Fibroblast of lung (primary cell): ENCODE results near the gene TTLL3. TPM values are rescaled to one million over a fixed set of nuclear protein-coding genes. Genes with fewer than 3 reads are reported as not detected.

ENCODE experiments used
- DNase-seq, 2 donors: peaks; one replicate each; pipeline versions ENCODE4 v3.0.0 to v3.0.0-alpha.2; 2010; ENCODE audit warnings: low read depth in 2 of 2
- H2AFZ ChIP-seq: 2 replicates; pipeline ENCODE4 v1.5.1; 2012; ENCODE audit warnings: low read length, control low read depth, inconsistent platforms
- H3K27ac ChIP-seq: 2 replicates; pipeline ENCODE4 v1.5.1; 2011; ENCODE audit warnings: low read length, control low read depth; ENCODE audit not compliant: insufficient read depth
- H3K27me3 ChIP-seq: 2 replicates; pipeline ENCODE4 v1.5.1; 2011; ENCODE audit warnings: mild to moderate bottlenecking, low read length; ENCODE audit not compliant: control insufficient read depth, insufficient read depth
- H3K36me3 ChIP-seq: 2 replicates; pipeline ENCODE4 v1.5.1; 2011; ENCODE audit warnings: low read length; ENCODE audit not compliant: control insufficient read depth, insufficient read depth
- H3K4me1 ChIP-seq: 2 replicates; pipeline ENCODE4 v1.5.1; 2011; ENCODE audit warnings: low read length; ENCODE audit not compliant: control insufficient read depth, insufficient read depth; ENCODE audit errors: extremely low read depth
- H3K4me2 ChIP-seq: 2 replicates; pipeline ENCODE4 v1.5.1; 2011; ENCODE audit warnings: low read length, control low read depth; ENCODE audit not compliant: insufficient read depth; ENCODE audit errors: extremely low read depth
- H3K4me3 ChIP-seq, 4 experiments: fragments of 200-600 bp in 1 of 4; sonication (generic) in 1 of 4; replicated peaks in 1 of 4; 2 replicates each; pipeline ENCODE4 v1.5.1; 2011 to 2016; ENCODE audit warnings: low read length in 4 of 4, low read depth in 3 of 4, mild to moderate bottlenecking in 3 of 4, control low read depth in 2 of 4, inconsistent platforms in 1 of 4, mixed read lengths in 1 of 4; ENCODE audit not compliant: insufficient read depth in 1 of 4; ENCODE audit errors: control extremely low read depth in 1 of 4
- H3K79me2 ChIP-seq: 2 replicates; pipeline ENCODE4 v1.5.1; 2012; ENCODE audit warnings: mild to moderate bottlenecking, low read length, inconsistent platforms; ENCODE audit not compliant: control insufficient read depth, insufficient read depth
- H3K9ac ChIP-seq: 2 replicates; pipeline ENCODE4 v1.5.1; 2011; ENCODE audit warnings: mild to moderate bottlenecking, low read length, control low read depth; ENCODE audit not compliant: insufficient read depth
- H3K9me3 ChIP-seq: 2 replicates; pipeline ENCODE4 v1.5.1; 2012; ENCODE audit warnings: low read depth, low read length; ENCODE audit not compliant: control insufficient read depth, insufficient read depth
- H4K20me1 ChIP-seq: 2 replicates; pipeline ENCODE4 v1.5.1; 2011; ENCODE audit warnings: low read length; ENCODE audit not compliant: control insufficient read depth, insufficient read depth; ENCODE audit errors: extremely low read depth
- EZH2 ChIP-seq: IDR thresholded peaks from 2 replicates; pipeline ENCODE4 v1.5.1; 2012; ENCODE audit warnings: low read length, control low read depth, mild to moderate bottlenecking; ENCODE audit errors: missing control alignments
- polyA plus RNA-seq, 2 donors: library from polyadenylated mRNA; depleted of rRNA in 1 of 2; stranded (reverse) in 1 of 2; unstranded in 1 of 2; fragments of >200 nt; gene quantifications; 2 replicates each; pipeline ENCODE4 v1.2.1, GENCODE V29; 2011 to 2012; ENCODE audit warnings: missing spikeins in 1 of 2
- total RNA-seq: library from RNA; depleted of rRNA; stranded (reverse); fragments of >200 nt; gene quantifications from 2 replicates; pipeline ENCODE4 v1.2.1, GENCODE V29; 2014
- TF ChIP-seq, protein P1 (sequence below), 2 donors: IDR thresholded peaks in 1 of 2; conservative IDR thresholded peaks in 1 of 2; 1 replicate in 1 of 2; 2 replicates in 1 of 2; pipeline ENCODE4 v1.5.1; 2011 to 2012; ENCODE audit warnings: low read length in 2 of 2, control low read depth in 1 of 2, inconsistent platforms in 1 of 2, low read depth in 1 of 2, mild to moderate bottlenecking in 1 of 2

Gene TTLL3
- total and polyA plus RNA-seq, 2 donors (not counting 1 experiment from before 2014, with no cell fraction given): 14.9 to 16.1 TPM

DNA sequence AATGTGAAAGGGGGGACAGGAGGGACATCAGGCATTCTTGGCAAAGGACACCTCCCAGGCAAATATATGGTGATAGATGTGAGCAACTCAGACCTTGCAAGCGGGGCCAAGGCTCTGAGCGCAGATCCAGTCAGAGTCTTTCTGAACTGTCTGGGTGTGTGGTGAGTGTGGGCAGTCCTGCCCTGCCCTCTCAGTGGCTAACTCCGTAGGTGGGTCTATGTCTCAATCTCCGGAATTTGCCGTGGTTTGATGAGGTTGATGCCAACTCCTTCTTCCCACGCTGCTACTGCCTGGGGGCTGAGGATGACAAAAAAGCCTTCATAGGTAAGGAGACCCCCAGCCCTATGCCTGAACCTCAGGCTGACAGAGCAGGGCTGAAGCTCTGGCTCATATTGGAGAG, 7.4 kb downstream of the TTLL3 start:
- Histone ChIP-seq H3K4me2 (no peak overlapping the region), H3K36me3 (no peaks in the 10 kb centered on the region), H3K9ac (no peak overlapping the region), H3K79me2 (no peaks in the 10 kb centered on the region), H3K27ac (no peak overlapping the region), H3K4me3 (no peak overlapping the region), H3K27me3 (no peaks in the 10 kb centered on the region), H3K9me3 (no peaks in the 10 kb centered on the region), H2AFZ (no peak overlapping the region), H3K4me1 (no peaks in the 10 kb centered on the region), H4K20me1 (no peaks in the 10 kb centered on the region)
- TF ChIP-seq, protein P1, sequence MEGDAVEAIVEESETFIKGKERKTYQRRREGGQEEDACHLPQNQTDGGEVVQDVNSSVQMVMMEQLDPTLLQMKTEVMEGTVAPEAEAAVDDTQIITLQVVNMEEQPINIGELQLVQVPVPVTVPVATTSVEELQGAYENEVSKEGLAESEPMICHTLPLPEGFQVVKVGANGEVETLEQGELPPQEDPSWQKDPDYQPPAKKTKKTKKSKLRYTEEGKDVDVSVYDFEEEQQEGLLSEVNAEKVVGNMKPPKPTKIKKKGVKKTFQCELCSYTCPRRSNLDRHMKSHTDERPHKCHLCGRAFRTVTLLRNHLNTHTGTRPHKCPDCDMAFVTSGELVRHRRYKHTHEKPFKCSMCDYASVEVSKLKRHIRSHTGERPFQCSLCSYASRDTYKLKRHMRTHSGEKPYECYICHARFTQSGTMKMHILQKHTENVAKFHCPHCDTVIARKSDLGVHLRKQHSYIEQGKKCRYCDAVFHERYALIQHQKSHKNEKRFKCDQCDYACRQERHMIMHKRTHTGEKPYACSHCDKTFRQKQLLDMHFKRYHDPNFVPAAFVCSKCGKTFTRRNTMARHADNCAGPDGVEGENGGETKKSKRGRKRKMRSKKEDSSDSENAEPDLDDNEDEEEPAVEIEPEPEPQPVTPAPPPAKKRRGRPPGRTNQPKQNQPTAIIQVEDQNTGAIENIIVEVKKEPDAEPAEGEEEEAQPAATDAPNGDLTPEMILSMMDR (conservative IDR thresholded peaks at IDR 0.05 in 1 of 2, IDR thresholded peaks at IDR 0.05 in 1 of 2; ENCODE audit: low read depth in 1 of 2, low read length in 2 of 2): no peak
- TF ChIP-seq EZH2: no peak
- DNase-seq: peak in 1 of 2 donors; percentile 41

DNA sequence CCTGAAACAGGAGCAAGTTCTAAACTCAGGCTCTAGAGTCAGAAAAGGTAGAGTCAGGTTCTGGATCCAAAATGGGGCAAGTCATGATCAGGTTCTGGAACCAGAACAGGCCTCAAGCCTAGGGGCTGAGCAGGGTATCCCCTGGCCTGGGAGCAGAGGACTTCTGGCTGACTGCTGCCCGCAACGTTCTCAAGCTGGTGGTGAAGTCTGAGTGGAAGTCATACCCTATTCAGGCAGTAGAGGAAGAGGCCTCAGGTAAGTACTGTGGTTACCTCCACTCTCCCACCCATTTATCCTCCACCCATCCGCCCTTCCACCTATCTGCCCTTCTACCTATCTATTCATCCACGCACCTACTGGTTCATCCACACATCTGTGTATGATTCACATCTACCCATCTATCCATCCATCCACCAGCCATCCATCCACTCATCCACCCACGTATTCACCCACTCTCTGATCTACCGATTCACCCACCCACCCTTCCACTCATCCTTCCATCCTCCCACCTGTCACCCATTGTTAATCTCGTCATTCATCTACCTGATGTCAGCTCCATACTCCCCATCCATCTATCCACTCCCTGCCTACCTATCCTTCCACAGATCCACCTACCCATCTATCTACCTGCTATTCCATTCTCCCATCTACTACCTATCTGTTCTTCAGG, 8.7 kb downstream of the TTLL3 start:
- H3K9ac ChIP-seq: no peak overlapping the region
- H4K20me1 ChIP-seq: no peaks in the 10 kb centered on the region
- no peaks in the 10 kb centered on the region for H3K4me1 ChIP-seq
- no peaks in the 10 kb centered on the region for H3K36me3 ChIP-seq
- H3K27ac ChIP-seq: no peak overlapping the region
- no peak overlapping the region for H3K4me3 ChIP-seq
- H3K9me3 ChIP-seq: no peaks in the 10 kb centered on the region
- TF ChIP-seq EZH2: no peak
- TF ChIP-seq, protein P1 (conservative IDR thresholded peaks at IDR 0.05 in 1 of 2, IDR thresholded peaks at IDR 0.05 in 1 of 2; ENCODE audit: low read depth in 1 of 2, low read length in 2 of 2): no peak
- no peaks in the 10 kb centered on the region for H3K79me2 ChIP-seq
- no peak overlapping the region for H3K4me2 ChIP-seq
- H3K27me3 ChIP-seq: no peaks in the 10 kb centered on the region
- DNase-seq: no peak
- no peak overlapping the region for H2AFZ ChIP-seq

DNA sequence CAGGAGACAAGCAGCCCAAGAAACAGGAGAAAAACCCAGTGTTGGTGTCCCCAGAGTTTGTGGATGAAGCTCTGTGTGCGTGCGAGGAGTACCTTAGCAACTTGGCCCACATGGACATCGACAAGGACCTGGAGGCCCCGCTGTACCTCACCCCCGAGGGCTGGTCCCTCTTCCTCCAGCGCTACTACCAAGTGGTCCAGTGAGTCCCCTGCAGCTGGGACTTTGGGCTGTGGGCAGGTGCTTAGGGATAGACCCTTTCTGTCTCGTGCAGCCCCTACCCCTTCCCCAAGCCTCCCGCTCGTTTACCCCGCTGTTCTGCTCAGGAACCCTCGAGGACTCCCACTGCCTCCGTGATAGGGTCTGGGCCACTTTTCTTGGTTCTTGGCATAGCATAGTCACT, 10.5 kb downstream of the TTLL3 start:
- Histone ChIP-seq H3K36me3 (no peaks in the 10 kb centered on the region), H4K20me1 (no peaks in the 10 kb centered on the region), H3K27ac (no peak overlapping the region), H3K79me2 (no peaks in the 10 kb centered on the region), H3K4me2 (no peak overlapping the region), H2AFZ (no peak overlapping the region), H3K9me3 (no peaks in the 10 kb centered on the region), H3K9ac (no peak overlapping the region), H3K4me3 (no peak overlapping the region), H3K27me3 (no peaks in the 10 kb centered on the region), H3K4me1 (no peaks in the 10 kb centered on the region)
- TF ChIP-seq, protein P1 (conservative IDR thresholded peaks at IDR 0.05 in 1 of 2, IDR thresholded peaks at IDR 0.05 in 1 of 2; ENCODE audit: low read depth in 1 of 2, low read length in 2 of 2): no peak
- no peak for TF ChIP-seq EZH2
- no peak for DNase-seq
